Hepatocyte (in vitro differentiated cells): ENCODE measurements around the gene SHISAL1. TPM values are rescaled to one million over a fixed set of nuclear protein-coding genes. Genes with fewer than 3 reads are reported as not detected.

Experiments used
- DNase-seq: peaks from one replicate; pipeline ENCODE4 v3.0.0-alpha.2; 2016; ENCODE audit warnings: low spot score
- H2AFZ ChIP-seq: fragments of 200-600 bp; sonication (generic); 2 replicates; pipeline ENCODE4 v1.6.0; 2016; ENCODE audit warnings: antibody characterized with exemption, mild to moderate bottlenecking
- H3K27ac ChIP-seq: fragments of 200-600 bp; sonication (generic); 2 replicates; pipeline ENCODE4 v1.5.1; 2016; ENCODE audit warnings: mild to moderate bottlenecking
- H3K27me3 ChIP-seq: fragments of 200-600 bp; sonication (generic); 2 replicates; pipeline ENCODE4 v1.6.1; 2016
- H3K36me3 ChIP-seq: fragments of 200-600 bp; sonication (generic); replicated peaks from 2 replicates; pipeline ENCODE4 v1.5.1; 2016; ENCODE audit warnings: low read depth; ENCODE audit not compliant: insufficient read depth
- H3K4me1 ChIP-seq: fragments of 200-600 bp; sonication (generic); 2 replicates; pipeline ENCODE4 v1.5.1; 2016; ENCODE audit warnings: mild to moderate bottlenecking, moderate library complexity; ENCODE audit not compliant: insufficient read depth
- H3K4me2 ChIP-seq: fragments of 200-600 bp; sonication (generic); 2 replicates; pipeline ENCODE4 v1.6.0; 2016
- H3K4me3 ChIP-seq: fragments of 200-600 bp; sonication (generic); 2 replicates; pipeline ENCODE4 v1.5.1; 2016; ENCODE audit warnings: mild to moderate bottlenecking
- H3K79me2 ChIP-seq: fragments of 200-600 bp; sonication (generic); 2 replicates; pipeline ENCODE4 v1.6.0; 2017; ENCODE audit warnings: mild to moderate bottlenecking
- H3K9me2 ChIP-seq: fragments of 200-600 bp; sonication (generic); replicated peaks from 2 replicates; pipeline ENCODE4 v1.6.0; 2017; ENCODE audit warnings: mild to moderate bottlenecking; ENCODE audit not compliant: insufficient read depth
- H3K9me3 ChIP-seq: fragments of 200-600 bp; sonication (generic); 2 replicates; pipeline ENCODE4 v1.5.1; 2016; ENCODE audit warnings: low read depth, mild to moderate bottlenecking
- H4K20me1 ChIP-seq: fragments of 200-600 bp; sonication (generic); 2 replicates; pipeline ENCODE4 v1.6.0; 2016; ENCODE audit warnings: mild to moderate bottlenecking; ENCODE audit not compliant: insufficient read depth, poor library complexity, severe bottlenecking
- EZH2 ChIP-seq: fragments of 200-600 bp; sonication (generic); IDR thresholded peaks from 2 replicates; pipeline ENCODE4 v1.6.1; 2016; ENCODE audit warnings: antibody characterized with exemption, mild to moderate bottlenecking, borderline replicate concordance
- EZH2phosphoT487 ChIP-seq: fragments of 200-600 bp; sonication (generic); IDR thresholded peaks from one replicate; pipeline ENCODE4 v1.6.1; 2018; ENCODE audit warnings: antibody characterized with exemption, mild to moderate bottlenecking, low read depth, moderate library complexity; ENCODE audit not compliant: unreplicated experiment, severe bottlenecking
- WGBS: methylation state at CpG from one replicate; pipeline ENCODE4 v1.1.6; 2016; ENCODE audit warnings: low lambda C conversion rate; ENCODE audit errors: missing lambda C conversion rate; 5-methylcytosine and 5-hydroxymethylcytosine counted together
- polyA plus RNA-seq: library from polyadenylated mRNA; unstranded; fragments of >200 nt; fragmentation: Nextera tagmentation; extraction: Ambion mirVana; gene quantifications from 2 replicates; pipeline ENCODE4 v1.2.1, GENCODE V29; 2016
- total RNA-seq: library from RNA; depleted of rRNA; stranded (reverse); fragments of >200 nt; gene quantifications from 2 replicates; pipeline ENCODE4 v1.2.3, GENCODE V29; 2014
- TF ChIP-seq, protein P1 (sequence below): fragments of 200-600 bp; sonication (generic); IDR thresholded peaks from 2 replicates; pipeline ENCODE4 v1.5.1; 2016; ENCODE audit warnings: antibody characterized with exemption, mild to moderate bottlenecking; ENCODE audit not compliant: poor library complexity

SHISAL1 gene
- total and polyA plus RNA-seq, 2 experiments from 2014 or later: 0.66 to 2.4 TPM

DNA sequence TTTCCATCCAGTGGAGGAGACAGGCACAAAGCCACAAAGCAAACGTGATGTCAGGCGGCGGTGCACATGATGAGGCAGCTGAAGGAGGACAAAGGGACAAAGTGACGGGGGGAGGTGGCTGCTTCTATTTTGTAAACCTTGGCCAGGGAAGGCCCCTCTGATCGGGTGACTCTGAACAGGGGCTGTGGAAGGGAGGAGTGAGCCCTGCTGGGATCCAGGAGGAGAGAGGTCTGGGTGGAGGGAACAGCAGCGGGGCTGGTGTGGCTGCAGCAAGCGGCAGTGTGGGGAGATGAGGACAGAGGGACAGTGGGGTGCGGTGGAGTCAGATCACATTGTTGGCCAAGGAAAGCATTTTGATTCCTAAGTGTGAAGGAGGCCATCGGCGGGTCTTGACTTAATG lies 36.7 kb downstream of the SHISAL1 start:
- Histone ChIP-seq H3K79me2 (no peaks in the 10 kb centered on the region), H3K4me3 (no peak overlapping the region), H3K27me3 (no peaks in the 10 kb centered on the region), H3K4me1 (no peaks in the 10 kb centered on the region), H2AFZ (no peak overlapping the region), H3K4me2 (no peak overlapping the region), H3K27ac (no peak overlapping the region), H3K9me3 (no peaks in the 10 kb centered on the region), H4K20me1 (no peaks in the 10 kb centered on the region), H3K9me2 (no peaks in the 10 kb centered on the region), H3K36me3 (no peaks in the 10 kb centered on the region)
- 75% methylated on average over 10 of the region's 10 CpGs for WGBS
- TF ChIP-seq, protein P1, sequence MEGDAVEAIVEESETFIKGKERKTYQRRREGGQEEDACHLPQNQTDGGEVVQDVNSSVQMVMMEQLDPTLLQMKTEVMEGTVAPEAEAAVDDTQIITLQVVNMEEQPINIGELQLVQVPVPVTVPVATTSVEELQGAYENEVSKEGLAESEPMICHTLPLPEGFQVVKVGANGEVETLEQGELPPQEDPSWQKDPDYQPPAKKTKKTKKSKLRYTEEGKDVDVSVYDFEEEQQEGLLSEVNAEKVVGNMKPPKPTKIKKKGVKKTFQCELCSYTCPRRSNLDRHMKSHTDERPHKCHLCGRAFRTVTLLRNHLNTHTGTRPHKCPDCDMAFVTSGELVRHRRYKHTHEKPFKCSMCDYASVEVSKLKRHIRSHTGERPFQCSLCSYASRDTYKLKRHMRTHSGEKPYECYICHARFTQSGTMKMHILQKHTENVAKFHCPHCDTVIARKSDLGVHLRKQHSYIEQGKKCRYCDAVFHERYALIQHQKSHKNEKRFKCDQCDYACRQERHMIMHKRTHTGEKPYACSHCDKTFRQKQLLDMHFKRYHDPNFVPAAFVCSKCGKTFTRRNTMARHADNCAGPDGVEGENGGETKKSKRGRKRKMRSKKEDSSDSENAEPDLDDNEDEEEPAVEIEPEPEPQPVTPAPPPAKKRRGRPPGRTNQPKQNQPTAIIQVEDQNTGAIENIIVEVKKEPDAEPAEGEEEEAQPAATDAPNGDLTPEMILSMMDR: no peak
- TF ChIP-seq EZH2phosphoT487 (no peak), EZH2 (no peak)
- DNase-seq: no peak

DNA sequence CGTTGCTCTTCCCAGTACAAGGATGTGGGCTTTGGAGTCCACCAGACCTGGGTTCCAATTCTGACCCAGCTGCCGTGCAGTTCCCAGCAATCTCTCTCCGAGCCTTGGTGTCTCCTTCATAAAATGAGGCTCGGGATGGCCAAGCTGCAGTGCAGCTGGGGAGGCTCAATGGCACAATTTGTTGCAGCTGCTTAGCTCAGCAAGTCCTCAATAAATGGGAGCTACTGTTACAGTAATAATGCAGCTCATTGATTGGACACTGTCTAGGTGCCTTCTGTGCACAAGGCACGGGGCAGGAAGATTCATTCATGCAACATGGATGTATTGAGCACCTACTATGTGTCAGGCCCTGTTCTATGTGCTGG lies 37.1 kb downstream of the SHISAL1 start:
- H3K4me2 ChIP-seq: no peak overlapping the region
- H3K79me2 ChIP-seq: no peaks in the 10 kb centered on the region
- DNase-seq: no peak
- no peak overlapping the region for H3K4me3 ChIP-seq
- no peaks in the 10 kb centered on the region for H3K4me1 ChIP-seq
- H3K27ac ChIP-seq: no peak overlapping the region
- 73% methylated on average over 5 of the region's 5 CpGs for WGBS
- H3K27me3 ChIP-seq: no peaks in the 10 kb centered on the region
- no peaks in the 10 kb centered on the region for H3K36me3 ChIP-seq
- H3K9me3 ChIP-seq: no peaks in the 10 kb centered on the region
- H2AFZ ChIP-seq: no peak overlapping the region
- H3K9me2 ChIP-seq: no peaks in the 10 kb centered on the region
- H4K20me1 ChIP-seq: no peaks in the 10 kb centered on the region
- TF ChIP-seq, protein P1: no peak
- TF ChIP-seq EZH2 (no peak), EZH2phosphoT487 (no peak)

DNA sequence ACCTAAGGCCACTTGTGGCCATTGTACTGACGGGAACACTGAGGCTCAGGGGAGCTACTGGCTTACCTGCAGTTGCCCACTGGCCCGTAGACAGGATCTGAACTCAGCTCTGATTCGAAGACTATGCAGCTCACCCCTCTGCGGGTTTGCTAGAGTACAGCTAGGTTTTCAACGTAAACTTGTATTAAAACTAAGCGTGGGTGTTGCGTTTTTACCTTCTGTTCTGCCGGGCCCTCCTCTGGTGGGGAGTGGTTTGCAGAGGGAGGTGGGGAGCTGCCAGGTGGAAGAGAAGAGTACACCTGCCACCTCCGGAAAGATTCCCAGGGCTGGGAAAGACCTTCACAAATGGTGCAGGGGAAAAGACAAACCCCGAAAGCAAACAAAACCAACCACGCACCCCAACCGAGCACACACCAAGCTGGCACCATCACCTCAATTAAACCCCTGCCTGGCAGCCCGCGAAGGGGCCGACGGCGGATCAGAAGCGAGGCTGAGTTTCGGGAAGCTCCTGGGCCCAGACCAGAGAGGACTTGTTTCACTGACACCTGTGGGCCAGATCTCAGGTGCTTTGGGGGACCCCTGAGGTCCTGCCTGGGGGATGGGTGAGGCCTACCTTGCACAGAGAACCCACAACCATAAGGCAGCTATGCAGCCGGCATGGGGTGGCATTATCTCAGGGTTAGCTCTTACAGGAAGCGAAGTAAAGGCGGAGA lies 37.7 kb downstream of the SHISAL1 start:
- H3K4me1 ChIP-seq: no peaks in the 10 kb centered on the region
- WGBS: 92% methylated on average over 22 of the region's 22 CpGs
- H3K36me3 ChIP-seq: no peaks in the 10 kb centered on the region
- H3K27ac ChIP-seq: no peak overlapping the region
- H3K27me3 ChIP-seq: no peaks in the 10 kb centered on the region
- H3K9me2 ChIP-seq: no peaks in the 10 kb centered on the region
- H3K4me3 ChIP-seq: no peak overlapping the region
- H3K4me2 ChIP-seq: no peak overlapping the region
- no peaks in the 10 kb centered on the region for H3K79me2 ChIP-seq
- H3K9me3 ChIP-seq: no peaks in the 10 kb centered on the region
- no peak for DNase-seq
- TF ChIP-seq EZH2 (no peak), EZH2phosphoT487 (no peak)
- TF ChIP-seq, protein P1: no peak
- H2AFZ ChIP-seq: no peak overlapping the region
- H4K20me1 ChIP-seq: no peaks in the 10 kb centered on the region
